ENCODE measurements around the gene APOBEC2. TPM values are rescaled to one million over a fixed set of nuclear protein-coding genes. Genes with fewer than 3 reads are reported as not detected.

The APOBEC2 gene
- total RNA-seq, 2 experiments from 2014 or later = not detected

GRCh38 chr6:41065550-41066026 lies 12.6 kb downstream of the APOBEC2 start:
- ChIA-PET CTCF (interaction anchor here (0.7 to 1.1 kb wide), 4 partner anchors 9 to 37 kb away, joined by 3 to 9 read pairs (median 6); no protein-coding TSS in a partner anchor), POLR2A (no interaction called here)
- Mint-ChIP-seq H3K4me1 (ENCODE audit: low read depth) (peaks cover 23% of the 10 kb centered on the region), H3K9me3 (no peaks in the 10 kb centered on the region), H3K27me3 (no peaks in the 10 kb centered on the region), H3K36me3 (peaks cover 50% of the 10 kb centered on the region), H3K27ac (no peak overlapping the region), H3K4me3 (no peak overlapping the region)
- DNase-seq = no peak
- intact Hi-C loops (cut with micrococcal nuclease) = no loop called here

GRCh38 chr6:41066867-41067304 lies 13.9 kb downstream of the APOBEC2 start:
- peaks cover 51% of the 10 kb centered on the region for H3K36me3 Mint-ChIP-seq
- POLR2A ChIA-PET = no interaction called here
- H3K27me3 Mint-ChIP-seq = no peaks in the 10 kb centered on the region
- no peaks in the 10 kb centered on the region for H3K9me3 Mint-ChIP-seq
- CTCF ChIA-PET = interaction anchor here (1.0 to 2.0 kb wide), 4 partner anchors 10 to 136 kb away, joined by 3 to 6 read pairs (median 5); no protein-coding TSS in a partner anchor
- peak; percentile 68 for DNase-seq
- H3K27ac Mint-ChIP-seq = peak overlapping the region; percentile 13
- no peak overlapping the region for H3K4me3 Mint-ChIP-seq
- peaks cover 32% of the 10 kb centered on the region for H3K4me1 Mint-ChIP-seq (ENCODE audit: low read depth)
- intact Hi-C loops (cut with micrococcal nuclease) = no loop called here

GRCh38 chr6:41071501-41071922 lies 18.5 kb downstream of the APOBEC2 start:
- ChIA-PET POLR2A (no interaction called here), CTCF (interaction anchor here (0.6 to 2.0 kb wide), 4 partner anchors 31 to 111 kb away, joined by 3 to 8 read pairs (median 4); no protein-coding TSS in a partner anchor)
- no peak for DNase-seq
- Mint-ChIP-seq H3K9me3 (no peaks in the 10 kb centered on the region), H3K27me3 (no peaks in the 10 kb centered on the region), H3K36me3 (peaks cover 39% of the 10 kb centered on the region), H3K4me3 (peak overlapping the region; percentile 93), H3K4me1 (ENCODE audit: low read depth) (peaks cover 54% of the 10 kb centered on the region), H3K27ac (peak overlapping the region; percentile 98)
- intact Hi-C loops (cut with micrococcal nuclease) = loop anchor here (5.0 kb wide), 3 partner anchors 111 to 1844 kb away; partner anchors contain the start of genes FOXP4 and KCNK5

- no peaks in the 10 kb centered on the region for H3K27me3 Mint-ChIP-seq
- H3K9me3 Mint-ChIP-seq = no peaks in the 10 kb centered on the region
- POLR2A ChIA-PET = interaction anchor here (1.0 kb wide), 1 partner anchor 32 kb away, joined by 3 read pairs; no protein-coding TSS in a partner anchor
- peaks cover 51% of the 10 kb centered on the region for H3K4me1 Mint-ChIP-seq (ENCODE audit: low read depth)
- intact Hi-C loops (cut with micrococcal nuclease) = loop anchor here (1.0 to 5.0 kb wide), 8 partner anchors 45 to 1957 kb away; partner anchors contain the start of genes FOXP4, KCNK5, SAYSD1 and TFEB
- H3K27ac Mint-ChIP-seq = peak within 1 kb of the TSS; percentile 98
- peaks cover 32% of the 10 kb centered on the region for H3K36me3 Mint-ChIP-seq
- DNase-seq = peak; percentile 100
- H3K4me3 Mint-ChIP-seq = peak within 1 kb of the TSS; percentile 93
- CTCF ChIA-PET = interaction anchor here (1.1 to 1.7 kb wide), 4 partner anchors 33 to 110 kb away, joined by 3 to 7 read pairs (median 5); partner anchors contain the start of gene UNC5CL
Observed at GRCh38 chr6:41071923-41072835, 19.2 kb downstream of the APOBEC2 start, which contains the start of gene OARD1. TSS of gene OARD1 (minus strand) at chr6:41072356. CDS start at chr6:41071634, 722 bp downstream.

GRCh38 chr6:41072836-41073202 lies 19.8 kb downstream of the APOBEC2 start, which contains the start of gene NFYA:
TSS of gene NFYA (plus strand) at chr6:41072974. CDS start at chr6:41079090, 6,116 bp downstream.
- Mint-ChIP-seq H3K9me3 (no peaks in the 10 kb centered on the region), H3K27ac (peak within 1 kb of the TSS; percentile 98), H3K4me3 (peak within 1 kb of the TSS; percentile 93), H3K27me3 (no peaks in the 10 kb centered on the region), H3K4me1 (ENCODE audit: low read depth) (peaks cover 52% of the 10 kb centered on the region), H3K36me3 (peaks cover 26% of the 10 kb centered on the region)
- no peak for DNase-seq
- intact Hi-C loops (cut with micrococcal nuclease) = loop anchor here (1.0 to 5.0 kb wide), 8 partner anchors 46 to 1958 kb away; partner anchors contain the start of genes FOXP4, KCNK5, SAYSD1 and TFEB
- ChIA-PET CTCF (interaction anchor here (1.1 to 1.7 kb wide), 3 partner anchors 33 to 110 kb away, joined by 4 to 7 read pairs (median 6); partner anchors contain the start of gene UNC5CL), POLR2A (interaction anchor here (1.0 kb wide), 1 partner anchor 31 kb away, joined by 3 read pairs; no protein-coding TSS in a partner anchor)

GRCh38 chr6:41073203-41073967 lies 20.4 kb downstream of the APOBEC2 start:
- H3K4me1 Mint-ChIP-seq (ENCODE audit: low read depth) = peaks cover 51% of the 10 kb centered on the region
- DNase-seq = peak; percentile 89
- ChIA-PET CTCF (interaction anchor here (1.1 to 1.7 kb wide), 3 partner anchors 34 to 109 kb away, joined by 4 to 7 read pairs (median 6); partner anchors contain the start of gene UNC5CL), POLR2A (interaction anchor here (1.0 kb wide), 1 partner anchor 31 kb away, joined by 3 read pairs; no protein-coding TSS in a partner anchor)
- peak overlapping the region; percentile 91 for H3K4me3 Mint-ChIP-seq
- intact Hi-C loops (cut with micrococcal nuclease) = loop anchor here (2.0 to 5.0 kb wide), 5 partner anchors 109 to 1959 kb away; partner anchors contain the start of genes FOXP4, KCNK5, SAYSD1 and TFEB
- peak overlapping the region; percentile 95 for H3K27ac Mint-ChIP-seq
- H3K27me3 Mint-ChIP-seq = no peaks in the 10 kb centered on the region
- no peaks in the 10 kb centered on the region for H3K9me3 Mint-ChIP-seq
- H3K36me3 Mint-ChIP-seq = peaks cover 24% of the 10 kb centered on the region

GRCh38 chr6:41073968-41074691 lies 21.1 kb downstream of the APOBEC2 start:
- ChIA-PET POLR2A (no interaction called here), CTCF (interaction anchor here (0.6 to 1.5 kb wide), 2 partner anchors 8 to 108 kb away, joined by 6 to 8 read pairs; no protein-coding TSS in a partner anchor)
- Mint-ChIP-seq H3K4me3 (peak overlapping the region; percentile 91), H3K9me3 (no peaks in the 10 kb centered on the region), H3K36me3 (peaks cover 28% of the 10 kb centered on the region), H3K4me1 (ENCODE audit: low read depth) (peaks cover 56% of the 10 kb centered on the region), H3K27ac (peak overlapping the region; percentile 95), H3K27me3 (no peaks in the 10 kb centered on the region)
- no peak for DNase-seq
- intact Hi-C loops (cut with micrococcal nuclease) = loop anchor here (2.0 to 5.0 kb wide), 5 partner anchors 108 to 1959 kb away; partner anchors contain the start of genes FOXP4, KCNK5, SAYSD1 and TFEB

GRCh38 chr6:41074692-41075436 lies 21.9 kb downstream of the APOBEC2 start:
- POLR2A ChIA-PET = no interaction called here
- Mint-ChIP-seq H3K4me3 (peak overlapping the region; percentile 91), H3K36me3 (peaks cover 29% of the 10 kb centered on the region), H3K9me3 (no peaks in the 10 kb centered on the region), H3K27ac (peak overlapping the region; percentile 95), H3K4me1 (ENCODE audit: low read depth) (peaks cover 60% of the 10 kb centered on the region), H3K27me3 (no peaks in the 10 kb centered on the region)
- DNase-seq = no peak
- intact Hi-C loops (cut with micrococcal nuclease) = loop anchor here (5.0 kb wide), 3 partner anchors 107 to 1848 kb away; partner anchors contain the start of genes FOXP4 and KCNK5
- CTCF ChIA-PET = interaction anchor here (0.6 to 1.6 kb wide), 3 partner anchors 9 to 107 kb away, joined by 5 to 8 read pairs (median 6); no protein-coding TSS in a partner anchor

GRCh38 chr6:41075651-41076626 lies 22.9 kb downstream of the APOBEC2 start:
- intact Hi-C loops (cut with micrococcal nuclease) = no loop called here
- H3K36me3 Mint-ChIP-seq = peaks cover 32% of the 10 kb centered on the region
- H3K4me3 Mint-ChIP-seq = peak overlapping the region; percentile 91
- peak overlapping the region; percentile 68 for H3K27ac Mint-ChIP-seq
- CTCF ChIA-PET = interaction anchor here (1.3 to 1.6 kb wide), 3 partner anchors 28 to 244 kb away, joined by 4 to 7 read pairs (median 5); no protein-coding TSS in a partner anchor
- no peaks in the 10 kb centered on the region for H3K27me3 Mint-ChIP-seq
- no peak for DNase-seq
- no peaks in the 10 kb centered on the region for H3K9me3 Mint-ChIP-seq
- H3K4me1 Mint-ChIP-seq (ENCODE audit: low read depth) = peaks cover 62% of the 10 kb centered on the region
- POLR2A ChIA-PET = interaction anchor here (1.3 kb wide), 1 partner anchor 125 kb away, joined by 4 read pairs; the partner anchor contains the start of gene TREML2
